ENCODE results near the gene BEST4.
A peak's percentile ranks its signal among the peaks of the same experiment; 100 is the strongest.

DNA sequence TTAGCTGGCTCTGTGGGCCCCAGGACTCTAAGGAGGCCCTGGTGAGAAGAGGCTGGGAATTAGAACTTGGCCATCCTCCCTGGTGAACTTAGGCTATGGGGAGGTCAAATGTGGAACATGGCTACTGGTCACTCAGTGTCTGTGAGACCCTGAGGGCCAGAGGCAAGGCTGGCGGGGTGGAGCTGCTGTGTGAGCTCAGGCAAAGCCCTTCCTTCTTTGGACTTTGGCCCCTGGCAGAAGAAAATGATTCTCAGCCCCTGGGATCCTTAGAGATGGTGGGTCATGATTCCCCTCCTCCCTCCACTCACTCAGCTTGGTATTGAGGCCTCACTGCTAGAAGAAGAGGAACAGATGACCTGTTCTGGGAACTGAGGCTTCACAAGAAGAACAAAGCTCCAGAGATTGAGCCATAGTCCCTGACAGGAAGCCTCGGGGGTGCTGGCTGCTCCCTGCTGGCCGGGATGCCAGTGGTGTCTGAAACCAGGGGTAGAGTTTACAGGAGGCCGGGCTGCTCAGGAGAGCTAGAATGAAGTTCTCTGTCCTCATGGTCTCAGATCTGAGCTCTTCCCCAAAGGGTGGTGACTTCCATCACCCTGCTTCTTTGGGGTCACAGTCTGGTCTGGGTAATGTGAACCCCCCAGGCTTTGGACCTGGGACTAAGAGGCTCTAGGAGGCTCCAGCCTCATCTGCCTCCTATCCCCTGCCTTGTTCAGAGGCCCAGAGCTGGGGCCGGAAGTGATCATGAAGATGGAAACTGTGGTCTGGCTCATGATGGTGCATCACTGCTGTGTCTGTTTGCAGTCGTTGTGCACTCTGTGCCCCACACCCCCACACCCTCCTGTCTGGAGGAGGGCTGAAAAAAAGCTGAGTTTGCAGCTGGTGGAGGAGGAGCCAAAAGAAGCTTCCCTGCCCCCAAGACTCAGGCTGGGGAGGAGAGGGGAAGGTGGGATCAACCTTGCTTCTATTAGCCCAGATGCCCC, 21.3 kb upstream of the BEST4 start:
- TF ChIP-seq, protein P1, sequence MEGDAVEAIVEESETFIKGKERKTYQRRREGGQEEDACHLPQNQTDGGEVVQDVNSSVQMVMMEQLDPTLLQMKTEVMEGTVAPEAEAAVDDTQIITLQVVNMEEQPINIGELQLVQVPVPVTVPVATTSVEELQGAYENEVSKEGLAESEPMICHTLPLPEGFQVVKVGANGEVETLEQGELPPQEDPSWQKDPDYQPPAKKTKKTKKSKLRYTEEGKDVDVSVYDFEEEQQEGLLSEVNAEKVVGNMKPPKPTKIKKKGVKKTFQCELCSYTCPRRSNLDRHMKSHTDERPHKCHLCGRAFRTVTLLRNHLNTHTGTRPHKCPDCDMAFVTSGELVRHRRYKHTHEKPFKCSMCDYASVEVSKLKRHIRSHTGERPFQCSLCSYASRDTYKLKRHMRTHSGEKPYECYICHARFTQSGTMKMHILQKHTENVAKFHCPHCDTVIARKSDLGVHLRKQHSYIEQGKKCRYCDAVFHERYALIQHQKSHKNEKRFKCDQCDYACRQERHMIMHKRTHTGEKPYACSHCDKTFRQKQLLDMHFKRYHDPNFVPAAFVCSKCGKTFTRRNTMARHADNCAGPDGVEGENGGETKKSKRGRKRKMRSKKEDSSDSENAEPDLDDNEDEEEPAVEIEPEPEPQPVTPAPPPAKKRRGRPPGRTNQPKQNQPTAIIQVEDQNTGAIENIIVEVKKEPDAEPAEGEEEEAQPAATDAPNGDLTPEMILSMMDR (IDR thresholded peaks at IDR 0.05; ENCODE audit: insufficient read depth, low read length), result no peak
- TF ChIP-seq POLR2AphosphoS5 (IDR thresholded peaks at IDR 0.05; ENCODE audit: low read depth), result peak; percentile 76

Measured in HL-60 (cell line).